HG02870 (cell line): ENCODE results near the gene HSPH1.
A peak's percentile ranks its signal among the peaks of the same experiment; 100 is the strongest.

Source experiments
- ATAC-seq: cut with Tn5 transposase; IDR thresholded peaks from one replicate; pipeline ENCODE4 v1.9.1; 2021; ENCODE audit warnings: mild to moderate bottlenecking, moderate library complexity; ENCODE audit not compliant: unreplicated experiment

Gene HSPH1

DNA sequence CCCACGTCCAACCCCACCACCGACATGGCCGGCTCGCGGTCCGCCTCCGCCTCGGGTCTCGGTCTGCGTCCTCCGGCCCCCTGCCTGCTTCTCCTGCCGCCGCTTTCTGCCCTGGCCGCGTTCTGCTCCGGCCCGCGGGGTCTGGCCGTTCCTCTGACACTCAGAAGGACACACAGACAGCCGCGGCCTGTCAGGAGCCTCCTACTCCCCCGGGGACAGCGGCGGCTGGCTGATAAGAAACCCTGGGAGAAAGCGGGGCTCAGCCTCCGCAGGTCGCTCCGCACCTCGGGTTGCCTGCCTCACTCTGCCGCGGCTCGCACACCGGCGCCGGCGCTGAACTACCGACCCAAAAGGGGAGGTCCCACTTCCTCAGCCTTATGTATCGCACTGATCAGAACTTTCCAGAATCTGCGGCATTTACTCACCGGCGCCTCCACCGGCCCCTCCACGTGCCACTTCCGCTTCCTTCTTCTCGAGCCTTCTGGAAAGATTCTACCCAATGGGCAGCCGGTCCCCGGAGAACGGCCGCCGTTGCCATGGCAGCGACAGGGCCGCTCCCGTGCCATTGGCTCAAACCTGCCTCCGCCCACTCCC is at the start of gene HSPH1:
Gene HSPH1 (minus strand): TSS at position 348 of the 594 bp plus-strand sequence. CDS start 322 bp downstream, at position 26.
- ATAC-seq, result peak; percentile 78

DNA sequence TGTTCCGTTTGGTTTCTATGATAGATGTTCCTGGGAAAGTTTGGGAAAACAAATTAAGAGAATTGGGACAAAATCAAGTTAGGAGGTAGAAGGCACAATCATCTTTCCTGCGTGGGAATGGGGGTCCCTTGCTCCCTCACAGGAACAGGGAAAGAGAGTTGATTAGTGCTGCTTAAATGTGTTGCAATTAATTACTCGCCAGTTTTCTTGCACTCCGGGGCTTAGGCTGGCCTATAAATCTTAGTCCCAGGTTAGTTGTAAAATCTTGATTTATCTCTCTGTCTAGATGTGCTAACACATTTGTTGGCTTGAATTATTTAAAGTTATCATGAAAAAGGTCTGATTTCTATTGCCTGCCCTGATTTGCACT is 48.1 kb upstream of the HSPH1 start:
- no peak for ATAC-seq

DNA sequence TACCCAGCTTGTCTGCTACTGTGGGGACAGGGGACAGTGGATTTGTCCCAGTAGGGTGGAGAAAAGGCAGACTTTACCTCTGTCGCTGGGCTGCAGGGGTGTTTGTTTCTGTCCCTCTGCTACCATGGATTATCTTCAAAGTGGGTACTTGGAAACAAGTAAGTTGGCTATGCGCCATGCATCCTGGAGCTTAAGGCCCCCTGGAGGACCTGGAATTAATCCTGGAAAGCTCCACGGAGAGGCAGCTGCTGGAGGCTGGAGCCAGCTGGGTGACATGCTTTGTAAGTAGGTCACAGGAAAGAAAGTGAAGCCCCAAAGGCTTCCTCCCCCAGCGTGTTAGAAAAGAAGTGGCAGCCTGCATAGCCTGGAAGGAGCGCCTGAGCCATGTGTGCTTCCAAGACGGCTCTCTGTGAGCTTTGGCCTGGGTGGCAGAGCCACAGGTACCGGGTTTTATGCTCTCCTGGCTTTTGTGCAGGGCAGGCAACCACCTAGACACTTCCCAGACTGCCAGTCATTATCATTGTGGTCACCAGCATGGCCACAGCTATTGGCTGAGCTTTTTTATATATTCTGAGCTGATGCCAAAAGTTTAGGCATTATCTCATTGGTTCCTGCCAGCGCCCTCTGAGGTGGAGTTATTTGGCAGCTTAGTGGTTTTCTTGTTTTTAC is 47.6 kb upstream of the HSPH1 start:
- ATAC-seq, result no peak

DNA sequence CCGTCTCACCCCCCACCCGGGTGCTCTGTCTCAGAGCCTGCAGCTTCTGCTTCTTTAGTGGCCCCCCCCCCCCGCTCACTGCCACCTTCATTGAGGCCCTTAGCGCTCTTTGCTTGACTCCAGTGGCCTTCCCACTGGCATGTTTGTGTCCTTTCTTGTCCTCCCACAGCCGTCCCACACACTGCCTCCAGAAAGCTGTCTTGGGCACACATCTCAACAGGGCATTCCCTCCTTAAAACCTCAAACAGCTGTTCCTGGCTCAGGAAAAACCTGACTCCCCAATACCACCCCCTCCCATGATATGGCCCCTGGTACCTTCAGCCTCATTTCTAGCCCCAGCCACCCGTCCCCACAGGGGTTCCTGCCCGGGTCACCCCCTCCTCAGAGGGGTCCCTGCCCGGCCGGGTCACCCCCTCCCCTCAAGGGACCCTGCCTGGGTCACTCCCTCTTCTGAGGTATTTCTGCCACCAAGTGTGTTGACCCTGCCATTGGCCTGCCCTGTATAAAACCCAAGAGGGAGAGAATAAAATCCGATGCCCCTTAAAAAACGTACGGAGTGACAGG is 46.9 kb upstream of the HSPH1 start:
- ATAC-seq, result no peak

DNA sequence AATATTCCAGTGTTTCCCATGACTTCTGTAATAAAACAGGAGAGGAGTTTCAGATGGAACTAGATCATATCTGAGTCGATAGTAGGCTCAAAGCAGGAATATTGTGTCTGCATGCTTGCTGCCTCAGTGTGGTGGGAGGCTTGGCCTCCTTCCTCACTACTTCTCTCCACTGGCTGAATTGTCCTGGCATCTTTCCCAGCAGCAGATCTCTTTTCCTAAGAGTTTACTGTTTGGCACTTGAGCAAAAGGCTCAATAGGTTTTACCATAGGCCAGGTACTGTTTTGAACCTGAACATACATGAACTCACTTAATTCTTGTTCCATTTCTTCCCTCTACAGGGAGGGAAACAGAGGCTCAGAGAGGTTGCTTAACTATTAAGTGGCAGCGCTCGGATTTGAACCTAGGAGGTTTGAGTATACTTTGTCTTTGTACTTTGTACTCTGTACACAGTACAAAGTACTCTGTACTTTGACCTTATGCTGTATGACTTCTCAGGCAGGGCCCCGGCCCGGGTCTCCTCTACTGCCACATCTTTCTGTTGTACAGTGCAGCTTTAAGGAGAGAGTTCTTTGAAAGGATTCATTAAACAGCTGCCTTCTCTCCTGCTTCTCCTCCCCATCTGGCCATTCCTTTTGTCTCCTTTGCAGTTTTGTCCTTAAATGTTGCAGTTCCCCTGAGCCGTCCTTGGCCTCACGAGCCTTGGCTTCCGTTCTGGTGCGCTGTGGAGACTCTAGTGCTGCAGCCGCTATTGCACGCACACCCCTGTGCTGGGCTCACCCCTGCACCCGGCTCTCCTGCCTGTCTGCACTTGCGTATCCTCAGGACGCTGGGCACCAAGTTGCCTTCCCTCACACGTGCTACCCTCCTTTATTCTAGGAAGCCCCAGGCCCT is 46.2 kb upstream of the HSPH1 start:
- ATAC-seq, result no peak

DNA sequence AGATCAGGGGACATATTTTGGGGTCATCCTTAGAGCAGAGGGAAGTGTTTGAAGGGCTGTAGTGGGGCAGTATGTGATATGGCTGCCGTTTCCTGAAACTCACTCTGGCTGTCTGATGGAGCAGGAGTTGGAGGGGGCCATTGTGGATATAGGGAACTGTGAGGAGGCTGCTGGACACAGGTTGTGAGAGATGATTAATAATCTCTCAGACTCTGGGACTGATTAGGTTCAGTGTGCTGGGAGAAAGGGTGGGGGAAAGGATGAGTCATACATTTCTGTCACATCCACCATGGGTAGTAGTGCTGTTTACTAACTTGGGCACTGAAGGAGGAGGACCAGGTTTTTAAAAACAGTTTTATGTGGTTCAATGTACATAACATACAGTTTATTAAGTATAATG is 42.9 kb upstream of the HSPH1 start:
- no peak for ATAC-seq

DNA sequence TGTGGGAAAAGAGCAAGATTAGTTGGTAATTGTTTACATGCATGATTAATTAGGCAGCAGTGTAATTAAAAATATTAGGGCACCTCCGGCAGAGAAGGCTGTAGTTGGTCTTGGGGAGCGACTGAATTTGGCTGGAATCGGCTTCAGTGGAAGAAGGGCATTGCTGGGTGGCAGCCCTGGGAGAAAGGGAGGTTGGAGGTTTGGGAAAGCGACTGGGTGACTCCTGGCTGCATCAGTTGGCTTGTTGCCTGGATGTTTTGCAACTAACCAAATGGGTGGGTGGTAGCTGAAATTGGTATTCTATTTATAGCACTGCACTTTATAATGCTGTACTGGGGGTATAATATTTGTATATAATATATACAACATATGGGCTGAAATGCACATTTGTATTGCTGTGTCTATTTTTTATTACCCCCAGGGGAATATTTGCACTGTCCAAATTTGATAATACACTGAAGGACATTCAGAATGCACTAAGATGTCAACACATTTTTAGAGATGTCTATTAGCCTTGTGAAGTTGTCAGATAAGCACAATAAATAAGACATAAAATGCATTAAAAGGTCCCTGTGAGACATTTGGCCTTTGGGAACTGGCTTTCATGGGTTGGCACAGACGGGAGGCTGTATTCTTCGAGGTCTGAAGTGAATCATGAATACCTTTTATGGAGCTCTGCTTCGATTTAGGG is 39.8 kb upstream of the HSPH1 start:
- ATAC-seq, result no peak

DNA sequence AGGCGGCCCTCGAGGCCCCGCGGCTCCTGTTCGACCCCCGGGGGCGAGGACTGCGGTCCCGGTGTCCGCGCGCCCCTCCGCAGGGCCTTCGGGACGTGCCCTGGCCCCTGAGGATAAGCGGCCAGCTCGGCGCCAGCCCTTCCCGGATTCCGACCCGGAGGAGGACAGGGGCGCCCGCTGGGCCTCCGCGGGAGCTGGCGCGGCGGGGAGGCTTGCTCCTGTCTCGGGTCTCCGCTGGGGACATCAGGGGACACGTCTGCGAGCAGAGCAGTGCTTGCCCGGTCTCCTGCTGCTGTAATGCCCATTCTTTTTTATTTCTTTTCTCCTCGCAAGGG is 38.9 kb upstream of the HSPH1 start:
- peak; percentile 21 for ATAC-seq

DNA sequence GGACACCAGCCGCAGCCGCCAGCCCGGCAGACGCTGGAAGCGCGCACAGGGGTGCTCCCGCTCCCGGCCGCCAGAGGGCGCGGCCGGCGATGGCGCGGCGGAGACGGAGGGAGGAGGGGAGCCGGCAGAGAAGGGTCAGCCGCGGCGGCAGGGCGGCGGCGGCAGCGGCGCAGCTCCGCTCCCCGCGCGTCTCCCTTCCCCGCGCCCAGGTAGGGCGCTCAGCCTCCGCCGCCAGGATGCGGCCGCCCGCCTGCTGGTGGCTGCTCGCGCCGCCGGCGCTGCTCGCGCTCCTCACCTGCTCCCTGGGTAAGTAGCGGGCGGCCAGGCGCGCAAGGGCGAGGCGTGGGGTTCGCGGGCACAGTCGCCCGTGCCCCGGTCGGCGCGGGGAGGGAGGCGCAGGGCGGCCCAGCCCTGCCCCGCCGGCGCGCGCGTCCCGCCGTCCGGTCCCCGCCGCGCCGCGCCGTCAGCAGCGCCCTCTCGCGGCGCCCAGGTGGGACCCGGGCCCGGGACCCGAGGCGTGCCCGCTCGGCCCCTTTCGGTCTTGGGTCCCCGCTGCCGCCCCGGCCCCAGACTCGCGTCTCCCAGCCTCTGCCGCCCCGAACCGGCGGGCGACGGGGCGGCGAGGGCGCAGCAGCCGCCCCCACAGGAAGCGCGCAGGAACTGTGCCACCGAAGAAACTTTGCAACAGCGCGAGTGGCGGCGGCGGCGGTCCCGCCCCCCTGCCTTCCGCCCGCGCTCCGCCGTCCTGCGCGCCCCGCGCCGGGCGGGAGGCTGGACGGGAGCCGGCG is 38.3 kb upstream of the HSPH1 start, which contains the start of gene B3GLCT:
Gene B3GLCT (plus strand): TSS at position 127 of the 788 bp plus-strand sequence. CDS start 110 bp downstream, at position 237.
- ATAC-seq, result peak; percentile 84

DNA sequence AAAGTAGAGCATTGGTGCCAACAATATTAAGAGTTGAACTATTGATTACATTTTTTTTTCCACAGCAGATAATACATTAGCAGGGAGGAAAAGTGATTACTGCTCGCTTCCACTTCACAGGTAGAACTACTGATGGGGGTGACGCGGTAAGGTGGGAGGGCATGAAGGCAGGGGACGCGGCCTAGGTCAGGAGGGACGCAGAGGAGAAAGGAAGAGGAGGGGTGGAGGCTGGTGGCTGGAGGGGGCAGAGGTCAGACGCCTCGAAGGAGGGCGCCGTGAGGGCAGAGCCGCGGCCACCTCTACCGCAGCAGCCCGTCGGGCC is 37.8 kb upstream of the HSPH1 start:
- ATAC-seq, result peak; percentile 12

DNA sequence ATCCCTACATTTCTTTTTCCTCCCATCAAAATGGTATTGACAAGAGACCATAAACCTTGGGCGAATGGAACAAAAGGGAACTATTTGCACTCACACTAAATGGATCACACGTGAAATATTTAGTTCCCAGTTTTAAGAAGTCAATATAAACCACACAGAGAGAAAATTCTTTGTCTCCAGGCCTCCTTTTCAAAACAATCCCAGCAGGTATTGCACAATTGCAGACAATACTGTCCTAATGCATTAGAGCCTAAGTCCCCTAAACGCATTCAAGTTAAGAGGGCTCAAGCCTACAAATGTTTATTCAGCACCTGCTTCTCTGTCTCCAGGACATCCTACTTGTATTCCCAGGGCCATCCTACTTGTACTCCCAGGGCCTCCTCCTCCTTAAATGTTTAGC is 36.8 kb upstream of the HSPH1 start:
- no peak for ATAC-seq

DNA sequence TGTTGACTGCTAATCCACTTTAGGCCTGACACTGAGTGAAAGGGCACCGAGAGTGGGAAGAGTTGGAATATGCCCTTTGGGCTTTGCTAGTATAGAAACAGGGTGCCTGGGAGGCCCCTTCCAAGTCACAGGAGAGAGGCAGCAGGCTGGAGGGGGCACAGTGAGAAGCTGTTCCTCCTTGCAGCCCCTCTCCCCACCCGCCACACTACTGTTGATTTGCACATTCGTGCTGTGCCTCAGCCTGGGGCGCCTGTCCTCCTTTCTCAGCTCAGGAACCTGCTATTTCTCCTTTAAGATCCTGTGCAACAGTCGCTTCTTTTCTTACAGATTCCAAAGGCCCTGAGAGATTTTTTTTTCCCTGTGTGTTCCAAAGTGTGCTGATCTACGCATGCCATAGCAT is 35.3 kb upstream of the HSPH1 start:
- no peak for ATAC-seq

DNA sequence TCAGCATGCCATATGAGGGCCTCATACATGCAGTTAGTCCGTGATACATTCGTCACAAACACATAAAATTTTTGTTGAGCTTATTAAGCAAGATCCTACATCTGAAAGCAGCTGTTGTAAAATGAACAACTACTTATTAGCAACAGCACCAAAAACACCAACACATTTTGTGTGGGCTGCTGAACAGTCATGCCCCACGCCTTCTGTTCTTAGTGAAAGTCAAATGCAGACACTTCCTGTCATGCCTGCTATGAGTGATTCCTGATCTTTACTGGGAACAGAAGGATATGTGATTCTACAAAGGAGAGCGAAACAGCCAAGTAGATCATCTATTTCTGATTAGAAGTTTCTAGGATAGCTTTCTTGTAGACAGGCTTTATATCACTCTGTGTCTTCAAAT is 33.9 kb upstream of the HSPH1 start:
- ATAC-seq, result no peak

DNA sequence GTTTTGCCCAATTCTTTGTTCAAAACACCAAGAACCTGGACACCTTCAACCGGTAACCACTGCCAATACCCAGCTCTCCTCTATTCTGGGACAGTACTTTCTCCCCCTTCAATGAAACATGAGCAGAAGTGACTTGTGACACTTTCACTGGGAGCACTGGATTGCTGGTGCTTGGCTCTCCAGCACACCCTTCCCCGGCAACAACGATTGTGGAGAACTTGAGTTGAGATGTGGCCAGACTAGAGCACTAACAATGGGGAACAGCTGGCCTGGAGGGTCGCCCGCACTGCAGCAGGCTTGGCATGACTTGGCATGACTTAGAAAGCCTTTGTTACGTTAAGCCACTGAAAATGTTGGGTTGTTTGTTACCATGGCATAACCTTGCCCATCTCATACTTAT is 30.6 kb upstream of the HSPH1 start:
- ATAC-seq, result no peak

DNA sequence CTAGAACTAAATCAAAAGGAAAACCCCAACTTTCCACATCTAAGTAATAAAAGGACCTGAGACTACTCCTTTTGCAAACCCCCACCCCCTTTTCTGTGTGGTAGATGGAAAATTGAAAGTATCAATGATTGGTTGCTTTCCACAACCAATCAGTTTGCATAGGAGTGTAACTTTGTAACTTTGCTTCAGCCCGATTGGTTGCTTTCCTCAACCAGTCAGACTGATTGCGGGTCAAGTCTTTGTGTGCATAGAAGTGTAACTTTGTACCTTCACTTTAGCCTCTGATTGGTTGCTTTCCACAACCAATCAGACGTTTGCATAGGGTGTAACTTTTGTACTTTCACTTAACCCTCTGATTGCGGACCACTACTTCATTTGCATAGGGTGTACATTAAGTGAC is 30.0 kb upstream of the HSPH1 start:
- ATAC-seq, result no peak

DNA sequence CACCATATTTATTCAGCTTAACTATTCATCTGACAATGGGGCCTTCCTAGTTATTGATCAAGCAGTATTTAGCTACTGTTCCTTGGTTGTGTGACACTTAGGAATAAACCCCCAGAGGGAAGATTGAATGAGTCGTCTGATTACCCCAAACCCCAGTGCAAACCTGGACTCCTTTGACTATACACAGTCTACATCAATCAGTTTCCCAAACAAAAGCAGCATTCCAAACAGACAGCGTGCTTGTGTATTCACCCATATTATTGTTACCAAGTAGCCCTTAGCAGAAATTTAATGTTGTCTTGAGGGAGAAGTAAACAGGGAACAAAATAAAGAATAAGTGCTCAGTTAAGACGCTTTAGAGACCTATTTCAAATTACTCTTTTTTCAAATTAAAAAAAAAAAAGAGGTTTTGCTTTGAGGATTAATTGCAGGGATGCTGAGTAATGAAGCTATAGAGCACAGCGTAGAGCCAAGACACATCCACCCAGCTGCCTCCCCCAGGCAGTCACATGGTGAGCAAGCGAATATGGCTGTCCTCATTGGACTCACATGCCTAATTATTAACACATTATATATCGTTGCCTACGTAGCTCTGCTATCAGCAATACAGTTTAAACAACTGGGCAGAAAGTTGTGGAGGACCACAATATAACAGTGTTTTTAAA is 23.4 kb upstream of the HSPH1 start:
- no peak for ATAC-seq

DNA sequence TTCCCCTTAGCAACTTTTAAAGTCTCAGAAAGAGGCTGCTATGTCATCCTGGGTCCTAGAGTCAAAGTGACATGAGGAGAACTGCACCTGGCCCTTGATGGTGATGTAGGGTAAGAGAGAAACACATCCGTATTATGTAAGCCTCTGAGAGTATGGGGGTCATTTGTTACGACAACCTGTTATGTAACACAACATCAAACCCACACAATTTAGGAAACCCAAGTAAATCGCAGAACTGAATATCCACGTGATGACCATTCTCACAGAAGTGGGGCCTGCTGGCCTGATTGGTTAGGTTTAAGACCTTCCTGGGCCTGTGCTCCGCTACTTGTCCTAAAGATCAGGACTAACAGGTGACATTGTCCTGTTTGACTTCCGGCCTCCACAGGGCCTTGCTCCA is 22.7 kb upstream of the HSPH1 start:
- ATAC-seq, result no peak

DNA sequence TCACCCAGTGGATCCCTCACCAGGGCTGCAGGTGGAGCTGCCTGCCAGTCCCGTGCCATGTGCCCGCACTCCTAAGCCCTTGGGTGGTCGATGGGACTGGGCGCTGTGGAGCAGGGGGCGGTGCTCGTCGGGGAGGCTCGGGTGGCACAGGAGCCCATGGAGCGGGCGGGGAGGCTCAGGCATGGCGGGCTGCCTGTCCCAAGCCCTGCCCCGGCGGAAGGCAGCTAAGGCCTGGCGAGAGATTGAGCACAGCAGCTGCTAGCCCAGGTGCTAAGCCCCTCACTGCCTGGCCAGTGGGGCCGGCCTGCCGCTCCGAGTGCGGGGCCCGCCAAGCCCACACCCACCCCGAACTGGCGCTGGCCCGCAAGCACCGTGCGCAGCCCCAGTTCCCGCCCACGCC is 21.3 kb upstream of the HSPH1 start:
- ATAC-seq, result no peak

DNA sequence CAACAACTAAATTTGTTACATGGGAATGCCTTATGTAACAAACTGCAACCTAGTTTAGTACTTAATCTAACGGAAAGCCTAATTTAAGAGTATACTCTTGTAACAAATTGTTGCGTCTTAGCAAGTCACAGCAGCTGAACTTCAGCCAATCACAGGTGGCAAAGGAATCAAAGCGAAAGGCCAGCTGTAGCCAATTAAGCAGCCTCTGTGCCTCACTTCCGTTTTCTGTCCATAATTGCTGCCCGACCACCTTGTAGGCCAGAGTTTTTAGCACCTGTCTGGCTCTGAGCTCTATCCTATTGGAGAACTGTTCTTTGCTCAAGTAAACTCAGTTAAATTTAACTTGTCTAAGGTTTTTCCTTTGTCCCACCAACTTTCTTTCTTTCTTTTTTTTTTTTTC is 18.1 kb upstream of the HSPH1 start:
- no peak for ATAC-seq

DNA sequence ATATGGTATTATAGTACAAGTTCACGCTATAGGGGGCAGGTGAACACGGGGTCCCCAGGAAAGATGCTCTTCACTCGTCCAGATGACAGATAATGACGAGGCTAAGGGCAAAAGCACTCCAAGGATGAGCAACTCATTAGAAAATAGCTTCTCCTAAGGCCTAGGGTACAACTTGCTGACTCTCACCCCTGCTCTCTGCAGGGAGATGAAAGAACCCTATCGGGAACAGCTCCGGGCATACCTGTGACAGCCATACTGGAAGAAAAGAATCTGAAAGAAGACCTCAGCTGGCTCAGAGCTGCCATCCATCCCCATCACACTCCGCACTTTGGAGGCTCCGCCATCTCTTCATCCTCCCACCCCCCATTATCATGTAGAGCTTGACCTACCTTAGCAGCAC is 17.5 kb upstream of the HSPH1 start:
- ATAC-seq, result no peak
